ENCODE data around the gene SH2D7.
A peak's percentile ranks its signal among the peaks of the same experiment; 100 is the strongest.

Gene SH2D7

DNA sequence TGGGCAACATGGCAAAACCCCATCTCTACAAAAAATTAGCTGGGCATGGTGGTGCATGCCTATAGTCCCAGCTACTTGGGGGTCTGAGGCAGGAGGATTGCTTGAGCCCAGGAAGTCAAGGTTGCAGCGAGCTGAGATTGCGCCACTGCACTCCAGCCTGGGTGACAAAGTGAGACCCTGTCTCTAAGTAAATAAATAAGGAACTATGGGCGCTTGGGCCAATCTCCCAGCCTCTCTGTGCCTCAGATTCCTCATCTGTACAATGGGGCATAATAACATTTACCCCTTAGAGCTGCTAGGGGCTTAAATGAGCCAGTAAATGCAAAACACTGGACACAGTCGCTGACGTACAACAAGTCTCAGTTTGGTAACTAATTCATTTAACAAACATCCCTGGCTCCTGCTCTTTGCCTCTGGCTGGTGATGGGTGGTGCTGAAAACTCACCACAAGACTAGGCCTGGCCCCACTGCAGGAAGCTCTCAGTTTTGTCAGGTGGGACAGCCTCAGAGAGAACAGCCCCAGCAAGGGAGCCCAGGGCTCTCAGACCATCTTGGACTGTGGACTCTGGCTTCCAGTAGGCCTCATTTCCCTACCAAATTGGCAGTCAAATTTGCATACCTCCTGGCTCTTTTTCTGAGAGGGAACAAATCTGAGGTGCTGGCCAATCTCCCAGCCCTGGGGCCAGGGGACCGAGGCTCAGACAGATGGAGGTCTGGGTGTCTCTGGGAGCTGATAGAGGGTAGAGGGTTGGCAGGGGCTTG lies 8.5 kb upstream of the SH2D7 start:
- Histone ChIP-seq H3K27ac (replicated peaks) (no peak overlapping the region), H3K27me3 (ENCODE audit: insufficient read depth, poor library complexity, severe bottlenecking) (no peaks in the 10 kb centered on the region), H3K4me3 (replicated peaks; ENCODE audit: insufficient read depth, low read length) (no peak overlapping the region)
- no peak for TF ChIP-seq GABPA (IDR thresholded peaks at IDR 0.05; ENCODE audit: low read depth)
- peak in 1 of 2 experiments; percentile 26 for DNase-seq (ENCODE audit: low read depth in 1 of 2, low spot score in 1 of 2)

DNA sequence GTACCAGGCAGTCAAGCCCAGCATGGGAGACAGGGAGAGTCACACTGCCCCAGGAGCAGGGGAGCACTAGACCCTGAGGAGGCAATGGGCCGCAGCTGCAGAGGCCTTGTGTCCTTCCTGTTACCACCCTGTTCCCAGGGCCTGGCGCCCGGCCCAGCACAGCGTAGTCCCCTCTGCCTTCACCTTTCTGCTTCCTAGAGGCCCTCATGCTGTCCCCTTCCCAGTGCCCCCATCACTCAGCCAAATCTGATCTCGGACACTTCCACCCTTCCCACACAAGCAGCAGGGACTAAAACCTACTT lies 8.0 kb upstream of the SH2D7 start:
- no peak for DNase-seq (ENCODE audit: low read depth in 1 of 2, low spot score in 1 of 2)
- H3K4me3 ChIP-seq (replicated peaks; ENCODE audit: insufficient read depth, low read length): no peak overlapping the region
- TF ChIP-seq, protein P1, sequence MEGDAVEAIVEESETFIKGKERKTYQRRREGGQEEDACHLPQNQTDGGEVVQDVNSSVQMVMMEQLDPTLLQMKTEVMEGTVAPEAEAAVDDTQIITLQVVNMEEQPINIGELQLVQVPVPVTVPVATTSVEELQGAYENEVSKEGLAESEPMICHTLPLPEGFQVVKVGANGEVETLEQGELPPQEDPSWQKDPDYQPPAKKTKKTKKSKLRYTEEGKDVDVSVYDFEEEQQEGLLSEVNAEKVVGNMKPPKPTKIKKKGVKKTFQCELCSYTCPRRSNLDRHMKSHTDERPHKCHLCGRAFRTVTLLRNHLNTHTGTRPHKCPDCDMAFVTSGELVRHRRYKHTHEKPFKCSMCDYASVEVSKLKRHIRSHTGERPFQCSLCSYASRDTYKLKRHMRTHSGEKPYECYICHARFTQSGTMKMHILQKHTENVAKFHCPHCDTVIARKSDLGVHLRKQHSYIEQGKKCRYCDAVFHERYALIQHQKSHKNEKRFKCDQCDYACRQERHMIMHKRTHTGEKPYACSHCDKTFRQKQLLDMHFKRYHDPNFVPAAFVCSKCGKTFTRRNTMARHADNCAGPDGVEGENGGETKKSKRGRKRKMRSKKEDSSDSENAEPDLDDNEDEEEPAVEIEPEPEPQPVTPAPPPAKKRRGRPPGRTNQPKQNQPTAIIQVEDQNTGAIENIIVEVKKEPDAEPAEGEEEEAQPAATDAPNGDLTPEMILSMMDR (IDR thresholded peaks at IDR 0.05; ENCODE audit: insufficient read depth, low read length): no peak
- no peak for TF ChIP-seq SPI1 (IDR thresholded peaks at IDR 0.05; ENCODE audit: borderline replicate concordance, low read depth)
- no peak for TF ChIP-seq GABPA (IDR thresholded peaks at IDR 0.05; ENCODE audit: low read depth)
- no peak for TF ChIP-seq POLR2AphosphoS5 (IDR thresholded peaks at IDR 0.05; ENCODE audit: low read depth)
- TF ChIP-seq, protein P2, sequence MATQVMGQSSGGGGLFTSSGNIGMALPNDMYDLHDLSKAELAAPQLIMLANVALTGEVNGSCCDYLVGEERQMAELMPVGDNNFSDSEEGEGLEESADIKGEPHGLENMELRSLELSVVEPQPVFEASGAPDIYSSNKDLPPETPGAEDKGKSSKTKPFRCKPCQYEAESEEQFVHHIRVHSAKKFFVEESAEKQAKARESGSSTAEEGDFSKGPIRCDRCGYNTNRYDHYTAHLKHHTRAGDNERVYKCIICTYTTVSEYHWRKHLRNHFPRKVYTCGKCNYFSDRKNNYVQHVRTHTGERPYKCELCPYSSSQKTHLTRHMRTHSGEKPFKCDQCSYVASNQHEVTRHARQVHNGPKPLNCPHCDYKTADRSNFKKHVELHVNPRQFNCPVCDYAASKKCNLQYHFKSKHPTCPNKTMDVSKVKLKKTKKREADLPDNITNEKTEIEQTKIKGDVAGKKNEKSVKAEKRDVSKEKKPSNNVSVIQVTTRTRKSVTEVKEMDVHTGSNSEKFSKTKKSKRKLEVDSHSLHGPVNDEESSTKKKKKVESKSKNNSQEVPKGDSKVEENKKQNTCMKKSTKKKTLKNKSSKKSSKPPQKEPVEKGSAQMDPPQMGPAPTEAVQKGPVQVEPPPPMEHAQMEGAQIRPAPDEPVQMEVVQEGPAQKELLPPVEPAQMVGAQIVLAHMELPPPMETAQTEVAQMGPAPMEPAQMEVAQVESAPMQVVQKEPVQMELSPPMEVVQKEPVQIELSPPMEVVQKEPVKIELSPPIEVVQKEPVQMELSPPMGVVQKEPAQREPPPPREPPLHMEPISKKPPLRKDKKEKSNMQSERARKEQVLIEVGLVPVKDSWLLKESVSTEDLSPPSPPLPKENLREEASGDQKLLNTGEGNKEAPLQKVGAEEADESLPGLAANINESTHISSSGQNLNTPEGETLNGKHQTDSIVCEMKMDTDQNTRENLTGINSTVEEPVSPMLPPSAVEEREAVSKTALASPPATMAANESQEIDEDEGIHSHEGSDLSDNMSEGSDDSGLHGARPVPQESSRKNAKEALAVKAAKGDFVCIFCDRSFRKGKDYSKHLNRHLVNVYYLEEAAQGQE (IDR thresholded peaks at IDR 0.05; ENCODE audit: insufficient replicate concordance, low read depth): no peak
- H3K27me3 ChIP-seq (ENCODE audit: insufficient read depth, poor library complexity, severe bottlenecking): no peaks in the 10 kb centered on the region
- no peak overlapping the region for H3K27ac ChIP-seq (replicated peaks)

DNA sequence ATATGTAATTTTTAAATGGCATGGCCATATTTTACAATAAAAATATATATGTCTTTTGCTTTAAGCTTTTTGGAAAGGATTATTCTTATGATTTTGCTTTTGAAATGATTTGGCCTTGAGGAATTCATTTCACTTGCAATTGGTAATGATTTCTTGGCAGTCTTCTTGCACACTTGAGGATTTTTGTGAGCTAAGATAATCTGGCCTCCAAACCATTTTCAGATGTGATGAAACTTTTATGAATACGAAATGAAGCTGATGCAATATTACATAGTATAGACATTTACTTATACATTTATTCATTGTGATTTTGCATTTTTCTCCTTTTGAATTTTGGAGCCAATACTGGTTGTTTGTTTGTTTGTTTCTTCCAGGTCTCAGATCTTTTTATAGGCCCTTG lies 6.4 kb upstream of the SH2D7 start:
- no peak for DNase-seq (ENCODE audit: low read depth in 1 of 2, low spot score in 1 of 2)
- no peaks in the 10 kb centered on the region for H3K27me3 ChIP-seq (ENCODE audit: insufficient read depth, poor library complexity, severe bottlenecking)
- no peak overlapping the region for H3K4me3 ChIP-seq (replicated peaks; ENCODE audit: insufficient read depth, low read length)
- TF ChIP-seq SPI1 (IDR thresholded peaks at IDR 0.05; ENCODE audit: borderline replicate concordance, low read depth): no peak
- no peak for TF ChIP-seq POLR2AphosphoS5 (IDR thresholded peaks at IDR 0.05; ENCODE audit: low read depth)
- TF ChIP-seq, protein P1 (IDR thresholded peaks at IDR 0.05; ENCODE audit: insufficient read depth, low read length): no peak
- TF ChIP-seq, protein P2 (IDR thresholded peaks at IDR 0.05; ENCODE audit: insufficient replicate concordance, low read depth): no peak
- TF ChIP-seq GABPA (IDR thresholded peaks at IDR 0.05; ENCODE audit: low read depth): no peak
- H3K27ac ChIP-seq (replicated peaks): no peak overlapping the region

DNA sequence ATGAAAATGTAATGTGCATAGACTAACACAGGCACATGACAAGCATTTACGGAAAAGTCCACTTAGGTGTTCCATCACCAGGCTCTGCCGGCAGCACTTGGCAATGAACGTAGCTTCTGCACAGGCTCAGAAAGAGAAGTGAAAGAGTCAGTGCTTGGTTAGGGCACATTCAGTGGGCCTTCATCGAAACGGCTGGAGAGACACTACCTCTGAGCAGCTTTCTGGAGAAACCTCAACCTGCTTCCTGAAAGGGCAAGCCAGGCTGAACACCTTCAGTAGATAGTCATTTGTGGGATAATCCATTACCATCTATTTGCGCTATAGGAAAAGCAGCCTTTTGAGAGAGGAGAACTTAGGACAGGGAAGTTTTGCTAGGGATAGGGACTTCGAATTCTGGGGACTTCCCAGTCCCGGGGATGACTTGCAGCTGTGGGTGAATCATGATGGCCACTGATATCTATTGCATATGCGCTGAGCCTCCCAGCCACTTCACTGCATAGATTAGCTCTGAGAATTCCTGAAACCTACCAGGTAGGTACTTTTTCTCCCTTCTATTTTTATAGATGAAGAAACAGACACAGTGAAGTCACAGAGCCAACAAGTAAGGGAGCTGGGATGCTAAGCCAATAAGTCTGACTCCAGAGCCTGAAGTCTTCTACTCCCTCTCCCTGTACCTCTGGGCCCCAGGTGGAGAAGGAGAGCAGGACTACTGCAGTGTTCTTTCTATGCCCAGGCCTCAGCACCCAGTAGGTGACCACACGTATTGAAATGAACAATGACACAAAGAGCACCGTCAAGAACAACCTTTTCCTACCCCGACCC lies 4.2 kb upstream of the SH2D7 start:
- TF ChIP-seq, protein P2 (IDR thresholded peaks at IDR 0.05; ENCODE audit: insufficient replicate concordance, low read depth): no peak
- TF ChIP-seq SPI1 (IDR thresholded peaks at IDR 0.05; ENCODE audit: borderline replicate concordance, low read depth) (no peak), POLR2AphosphoS5 (IDR thresholded peaks at IDR 0.05; ENCODE audit: low read depth) (no peak), GABPA (IDR thresholded peaks at IDR 0.05; ENCODE audit: low read depth) (no peak)
- TF ChIP-seq, protein P1 (IDR thresholded peaks at IDR 0.05; ENCODE audit: insufficient read depth, low read length): no peak
- H3K27me3 ChIP-seq (ENCODE audit: insufficient read depth, poor library complexity, severe bottlenecking): no peaks in the 10 kb centered on the region
- no peak for DNase-seq (ENCODE audit: low read depth in 1 of 2, low spot score in 1 of 2)
- H3K4me3 ChIP-seq (replicated peaks; ENCODE audit: insufficient read depth, low read length): no peak overlapping the region
- no peak overlapping the region for H3K27ac ChIP-seq (replicated peaks)

Measured in HL-60 (cell line).